ENCODE data around the gene MBP.

The MBP gene

DNA sequence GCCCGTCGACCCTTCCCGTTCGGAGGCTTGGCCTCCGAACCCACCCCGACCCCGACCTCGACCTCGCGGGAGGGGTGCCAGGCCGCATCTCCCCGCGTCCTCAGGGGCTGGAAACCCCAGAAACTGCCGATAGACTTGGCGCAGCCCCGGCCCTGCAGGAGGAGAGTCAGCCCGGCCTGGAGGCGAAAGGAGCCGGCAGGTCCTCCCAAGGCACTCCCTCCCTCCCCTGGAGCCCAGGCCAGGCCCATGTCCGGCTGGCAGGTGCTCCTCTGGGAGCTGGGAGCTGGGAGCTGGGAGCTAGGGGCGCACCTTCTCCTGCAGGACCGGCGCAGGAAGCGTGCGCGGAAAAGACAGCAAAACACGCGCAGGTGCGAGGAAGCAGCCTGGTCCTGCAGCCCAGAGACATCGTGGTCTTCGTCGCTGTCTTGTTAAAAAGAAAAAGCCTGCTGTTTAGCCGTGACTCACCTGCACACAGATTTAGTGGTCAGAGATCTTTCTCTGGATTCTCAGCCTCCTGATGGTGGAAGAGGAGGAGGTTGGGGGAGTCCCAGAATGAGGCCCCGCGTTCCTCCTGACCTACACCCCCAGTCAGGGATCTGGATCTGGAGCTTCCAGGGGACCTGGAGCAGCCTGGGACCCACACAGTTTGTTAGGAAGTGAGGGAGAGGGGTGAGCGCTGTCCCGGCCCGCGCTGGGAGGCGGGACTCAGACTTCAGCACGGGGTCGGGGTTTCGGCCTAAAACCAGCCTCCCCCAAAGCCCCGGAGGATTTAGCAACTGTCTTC is 660 bp upstream of the MBP start:
- Histone ChIP-seq H3K4me1 (ENCODE audit: low read depth, poor library complexity, severe bottlenecking) (peaks cover 6% of the 10 kb centered on the region), H3K27ac (no peak overlapping the region), H3K4me2 (no peak overlapping the region), H3K27me3 (ENCODE audit: insufficient read depth, low read depth) (no peaks in the 10 kb centered on the region), H3K36me3 (ENCODE audit: insufficient read depth) (no peaks in the 10 kb centered on the region), H4K20me1 (ENCODE audit: insufficient read depth) (no peaks in the 10 kb centered on the region), H2AFZ (ENCODE audit: low read depth) (no peak overlapping the region), H3K79me2 (ENCODE audit: insufficient read depth, low read depth) (no peaks in the 10 kb centered on the region), H3K9ac (no peak overlapping the region), H3K4me3 (IDR thresholded peaks at IDR 0.05; ENCODE audit: insufficient read depth, low read depth, low read length) (no peak overlapping the region)
- TF ChIP-seq, protein P1, sequence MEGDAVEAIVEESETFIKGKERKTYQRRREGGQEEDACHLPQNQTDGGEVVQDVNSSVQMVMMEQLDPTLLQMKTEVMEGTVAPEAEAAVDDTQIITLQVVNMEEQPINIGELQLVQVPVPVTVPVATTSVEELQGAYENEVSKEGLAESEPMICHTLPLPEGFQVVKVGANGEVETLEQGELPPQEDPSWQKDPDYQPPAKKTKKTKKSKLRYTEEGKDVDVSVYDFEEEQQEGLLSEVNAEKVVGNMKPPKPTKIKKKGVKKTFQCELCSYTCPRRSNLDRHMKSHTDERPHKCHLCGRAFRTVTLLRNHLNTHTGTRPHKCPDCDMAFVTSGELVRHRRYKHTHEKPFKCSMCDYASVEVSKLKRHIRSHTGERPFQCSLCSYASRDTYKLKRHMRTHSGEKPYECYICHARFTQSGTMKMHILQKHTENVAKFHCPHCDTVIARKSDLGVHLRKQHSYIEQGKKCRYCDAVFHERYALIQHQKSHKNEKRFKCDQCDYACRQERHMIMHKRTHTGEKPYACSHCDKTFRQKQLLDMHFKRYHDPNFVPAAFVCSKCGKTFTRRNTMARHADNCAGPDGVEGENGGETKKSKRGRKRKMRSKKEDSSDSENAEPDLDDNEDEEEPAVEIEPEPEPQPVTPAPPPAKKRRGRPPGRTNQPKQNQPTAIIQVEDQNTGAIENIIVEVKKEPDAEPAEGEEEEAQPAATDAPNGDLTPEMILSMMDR (conservative IDR thresholded peaks at IDR 0.05; ENCODE audit: low read depth, low read length) = no peak

- Histone ChIP-seq H3K4me1 (ENCODE audit: low read depth, poor library complexity, severe bottlenecking) (peaks cover 6% of the 10 kb centered on the region), H3K4me2 (peak overlapping the region; percentile 80), H3K4me3 (IDR thresholded peaks at IDR 0.05; ENCODE audit: insufficient read depth, low read depth, low read length) (peak overlapping the region; percentile 30), H3K9ac (peak overlapping the region; percentile 90), H3K36me3 (ENCODE audit: insufficient read depth) (no peaks in the 10 kb centered on the region), H3K27me3 (ENCODE audit: insufficient read depth, low read depth) (no peaks in the 10 kb centered on the region), H4K20me1 (ENCODE audit: insufficient read depth) (no peaks in the 10 kb centered on the region), H3K27ac (no peak overlapping the region), H3K79me2 (ENCODE audit: insufficient read depth, low read depth) (no peaks in the 10 kb centered on the region), H2AFZ (ENCODE audit: low read depth) (peak overlapping the region; percentile 99)
- TF ChIP-seq, protein P1 (conservative IDR thresholded peaks at IDR 0.05; ENCODE audit: low read depth, low read length) = no peak
These were observed 773 bp downstream of the MBP start for GRCh38 chr18:77131652-77132368.

DNA sequence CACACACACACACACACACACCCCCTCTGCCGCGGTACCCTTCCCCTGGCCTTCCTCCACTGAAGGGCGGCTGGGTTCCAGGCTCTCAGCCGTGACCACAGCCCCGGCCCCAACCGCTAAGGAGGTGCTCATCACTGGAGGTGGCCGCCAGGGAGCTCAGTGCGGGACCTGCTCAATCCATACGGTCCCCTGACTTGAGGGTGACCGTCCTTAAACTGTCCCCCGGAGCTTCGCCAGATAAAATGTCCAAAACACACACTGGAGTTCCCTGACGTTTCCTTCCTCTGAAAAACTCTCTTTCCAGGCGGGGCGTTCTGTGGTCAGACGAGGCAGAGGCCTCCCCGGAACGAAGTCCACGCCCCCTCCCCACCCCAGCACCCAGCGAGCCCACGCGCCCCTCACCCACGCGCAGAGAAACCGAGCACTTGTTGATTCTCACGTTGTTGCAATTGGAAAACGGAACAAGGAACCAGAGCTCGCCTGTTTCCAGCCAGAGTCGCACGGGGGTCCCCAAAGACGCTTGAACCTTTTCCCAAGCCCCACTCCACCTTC is 1.4 kb downstream of the MBP start:
- no peaks in the 10 kb centered on the region for H3K36me3 ChIP-seq (ENCODE audit: insufficient read depth)
- TF ChIP-seq, protein P1 (conservative IDR thresholded peaks at IDR 0.05; ENCODE audit: low read depth, low read length) = no peak
- peak overlapping the region; percentile 99 for H2AFZ ChIP-seq (ENCODE audit: low read depth)
- no peaks in the 10 kb centered on the region for H3K79me2 ChIP-seq (ENCODE audit: insufficient read depth, low read depth)
- H3K9ac ChIP-seq = peak overlapping the region; percentile 90
- H3K4me2 ChIP-seq = peak overlapping the region; percentile 80
- peaks cover 6% of the 10 kb centered on the region for H3K4me1 ChIP-seq (ENCODE audit: low read depth, poor library complexity, severe bottlenecking)
- H3K27me3 ChIP-seq (ENCODE audit: insufficient read depth, low read depth) = no peaks in the 10 kb centered on the region
- H3K27ac ChIP-seq = no peak overlapping the region
- no peaks in the 10 kb centered on the region for H4K20me1 ChIP-seq (ENCODE audit: insufficient read depth)
- peak overlapping the region; percentile 30 for H3K4me3 ChIP-seq (IDR thresholded peaks at IDR 0.05; ENCODE audit: insufficient read depth, low read depth, low read length)

DNA sequence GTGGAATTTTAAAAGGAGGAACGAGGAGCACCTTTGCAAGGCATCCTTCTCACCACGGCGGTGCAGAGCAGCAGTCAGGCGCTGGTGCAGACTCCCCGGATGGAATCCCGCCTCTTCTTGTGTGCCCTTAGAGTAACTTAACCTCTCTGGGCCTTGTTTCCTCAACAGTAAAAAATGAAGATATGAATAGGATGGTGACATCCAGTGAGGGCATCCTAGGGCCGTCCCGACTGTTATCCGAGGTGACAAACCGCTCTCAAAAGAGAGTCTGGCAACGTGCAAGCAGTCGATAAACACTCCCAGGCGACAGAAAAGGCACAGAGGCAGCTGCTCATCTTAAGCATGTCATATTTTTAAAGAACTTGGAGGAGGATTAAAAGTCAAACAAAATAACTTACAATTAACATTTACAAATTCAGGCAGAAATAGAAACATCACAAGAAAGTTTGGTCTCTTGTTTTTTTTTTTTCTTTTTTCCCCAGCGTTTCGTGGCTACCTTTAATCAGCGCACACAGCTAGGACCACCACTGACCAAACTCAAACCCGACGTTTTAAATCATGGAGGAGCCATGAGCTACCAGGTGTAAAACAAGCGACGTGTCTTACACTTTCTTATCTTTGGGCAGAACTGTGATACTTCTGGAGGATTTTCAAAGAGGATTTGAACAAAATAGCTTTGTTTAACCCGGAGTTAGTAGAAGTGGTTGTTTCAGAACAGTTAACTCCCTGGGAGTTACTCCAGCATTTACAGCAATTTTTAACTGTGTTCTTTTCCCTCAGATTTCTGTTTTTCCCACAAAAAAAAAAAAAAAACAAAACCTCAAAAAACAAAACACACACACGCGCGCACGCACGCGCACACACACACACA is 2.1 kb downstream of the MBP start:
- H3K9ac ChIP-seq = peak overlapping the region; percentile 90; the same call in 1 of the 2 replicates
- no peaks in the 10 kb centered on the region for H4K20me1 ChIP-seq (ENCODE audit: insufficient read depth)
- H3K4me2 ChIP-seq = peak overlapping the region; percentile 80; the same call in 1 of the 2 replicates
- H3K27ac ChIP-seq = no peak overlapping the region
- no peaks in the 10 kb centered on the region for H3K27me3 ChIP-seq (ENCODE audit: insufficient read depth, low read depth)
- peak overlapping the region; percentile 30 for H3K4me3 ChIP-seq (IDR thresholded peaks at IDR 0.05; ENCODE audit: insufficient read depth, low read depth, low read length)
- no peaks in the 10 kb centered on the region for H3K36me3 ChIP-seq (ENCODE audit: insufficient read depth)
- no peaks in the 10 kb centered on the region for H3K79me2 ChIP-seq (ENCODE audit: insufficient read depth, low read depth)
- TF ChIP-seq, protein P1 (conservative IDR thresholded peaks at IDR 0.05; ENCODE audit: low read depth, low read length) = no peak
- peak overlapping the region; percentile 99; the same call in 1 of the 2 replicates for H2AFZ ChIP-seq (ENCODE audit: low read depth)
- H3K4me1 ChIP-seq (ENCODE audit: low read depth, poor library complexity, severe bottlenecking) = peaks cover 6% of the 10 kb centered on the region
